Astrocyte of the cerebellum (primary cell): ENCODE data around the gene TCP11.

Experiments
- DNase-seq: peaks from one replicate; pipeline ENCODE4 v3.0.0-alpha.2; 2011; ENCODE audit warnings: low read depth
- H3K4me3 ChIP-seq: 2 replicates; pipeline ENCODE4 v1.5.1; 2011; ENCODE audit warnings: mild to moderate bottlenecking, low read depth, low read length, moderate library complexity
- CTCF ChIP-seq: IDR thresholded peaks from 2 replicates; pipeline ENCODE4 v1.5.1; 2012; ENCODE audit warnings: low read length, low read depth, moderate library complexity, mild to moderate bottlenecking; ENCODE audit errors: missing control alignments
- in situ Hi-C: cut with HindIII; loops from 2 replicates; pipeline ENCODE4 v1.10.0; 2017; ENCODE audit warnings: low sequenced_read_pairs

TCP11 gene

GRCh38 chr6:35079311-35080000, 61.7 kb downstream of the TCP11 start:
- in situ Hi-C loops = no loop called here
- no peak for TF ChIP-seq CTCF
- DNase-seq = no peak
- no peak overlapping the region for H3K4me3 ChIP-seq

GRCh38 chr6:35078896-35079295, 62.2 kb downstream of the TCP11 start:
- TF ChIP-seq CTCF = no peak
- H3K4me3 ChIP-seq = no peak overlapping the region
- no peak for DNase-seq
- in situ Hi-C loops = no loop called here

- DNase-seq = no peak
- in situ Hi-C loops = no loop called here
- TF ChIP-seq CTCF = no peak
- no peak overlapping the region for H3K4me3 ChIP-seq
Measured at GRCh38 chr6:35078226-35078850, 62.8 kb downstream of the TCP11 start.

- no peak overlapping the region for H3K4me3 ChIP-seq
- TF ChIP-seq CTCF = no peak
- DNase-seq = no peak
- in situ Hi-C loops = no loop called here
Measured at GRCh38 chr6:35077713-35078105, 63.4 kb downstream of the TCP11 start.

GRCh38 chr6:35076997-35077712, 64.0 kb downstream of the TCP11 start:
- no peak for DNase-seq
- TF ChIP-seq CTCF = no peak
- in situ Hi-C loops = no loop called here
- H3K4me3 ChIP-seq = no peak overlapping the region

- no peak for DNase-seq
- no peak overlapping the region for H3K4me3 ChIP-seq
- in situ Hi-C loops = no loop called here
- TF ChIP-seq CTCF = no peak
Measured at GRCh38 chr6:35073766-35074471, 67.2 kb downstream of the TCP11 start.
